ENCODE results near the gene HPD.
"Not testable (repeated sequence)": the region's sequence is repeated elsewhere in the genome, so short reads cannot be mapped to it uniquely, and the experiment has no call there.

Gene HPD

GRCh38 chr12:121797937-121798786 is 60.5 kb downstream of the HPD start:
- DNase-seq (ENCODE audit: low read depth), result no peak

GRCh38 chr12:121796855-121797751 is 61.6 kb downstream of the HPD start:
- DNase-seq (ENCODE audit: low read depth), result no peak

GRCh38 chr12:121795034-121795968 is 63.4 kb downstream of the HPD start:
- no peak for DNase-seq (ENCODE audit: low read depth)

- no peak for DNase-seq (ENCODE audit: low read depth)
These were observed 64.1 kb downstream of the HPD start for GRCh38 chr12:121794534-121795033.

- peak; percentile 89 for DNase-seq (ENCODE audit: low read depth)
These were observed 64.7 kb downstream of the HPD start for GRCh38 chr12:121793838-121794533.

- DNase-seq (ENCODE audit: low read depth), result no peak
These were observed 65.2 kb downstream of the HPD start, which contains the start of gene RHOF for GRCh38 chr12:121793440-121793837. TSS of gene RHOF (minus strand) at chr12:121793688. CDS start at chr12:121793633, 55 bp downstream.

- no peak for DNase-seq (ENCODE audit: low read depth)
These were observed 65.8 kb downstream of the HPD start for GRCh38 chr12:121792607-121793439.

- DNase-seq (ENCODE audit: low read depth), result no peak
These were observed 66.7 kb downstream of the HPD start for GRCh38 chr12:121791671-121792551.

- DNase-seq (ENCODE audit: low read depth), result not testable (repeated sequence)
These were observed 67.9 kb downstream of the HPD start for GRCh38 chr12:121790785-121791184.

GRCh38 chr12:121789800-121790728 is 68.6 kb downstream of the HPD start:
- DNase-seq (ENCODE audit: low read depth), result peak; percentile 85
